Endothelial cell (in vitro differentiated cells): ENCODE results near the gene CASZ1. TPM values are rescaled to one million over a fixed set of nuclear protein-coding genes. Genes with fewer than 3 reads are reported as not detected.
A peak's percentile ranks its signal among the peaks of the same experiment; 100 is the strongest.

Experiments used
- DNase-seq: peaks from one replicate; pipeline ENCODE4 v3.0.0; 2021; ENCODE audit warnings: low spot score
- H3K27ac Mint-ChIP-seq: one replicate; pipeline ENCODE4 v1.8.0; 2021; ENCODE audit warnings: mixed read lengths, inconsistent platforms; ENCODE audit not compliant: unreplicated experiment
- H3K27me3 Mint-ChIP-seq: one replicate; pipeline ENCODE4 v1.8.0; 2021; ENCODE audit warnings: mild to moderate bottlenecking, moderate library complexity, mixed read lengths, inconsistent platforms; ENCODE audit not compliant: unreplicated experiment
- H3K36me3 Mint-ChIP-seq: one replicate; pipeline ENCODE4 v1.8.0; 2021; ENCODE audit warnings: mild to moderate bottlenecking, low read depth, mixed read lengths, inconsistent platforms; ENCODE audit not compliant: unreplicated experiment
- H3K4me1 Mint-ChIP-seq: one replicate; pipeline ENCODE4 v1.8.0; 2021; ENCODE audit warnings: mild to moderate bottlenecking, mixed read lengths, inconsistent platforms; ENCODE audit not compliant: unreplicated experiment
- H3K4me3 Mint-ChIP-seq: one replicate; pipeline ENCODE4 v1.8.0; 2021; ENCODE audit warnings: mild to moderate bottlenecking, mixed read lengths, inconsistent platforms; ENCODE audit not compliant: unreplicated experiment
- H3K9me3 Mint-ChIP-seq: one replicate; pipeline ENCODE4 v1.8.0; 2021; ENCODE audit warnings: mixed read lengths, inconsistent platforms; ENCODE audit not compliant: unreplicated experiment
- total RNA-seq: library from RNA; stranded (reverse); fragmentation: NEBNext Ultra II Directional; extraction: Animal tissue kit (Norgen Biotek cat#: 25700); gene quantifications from one replicate; pipeline ENCODE4 v1.2.1, GENCODE V29; 2021; ENCODE audit not compliant: unreplicated experiment
- TF ChIP-seq, protein P1 (sequence below): fragments of 200-600 bp; sonication (generic); IDR thresholded peaks from one replicate; pipeline ENCODE4 v1.5.0; 2021; ENCODE audit warnings: antibody characterized with exemption; ENCODE audit not compliant: unreplicated experiment

Gene CASZ1
- total RNA-seq, 1 donor from 2014 or later, result 6.3 TPM

GRCh38 chr1:10681296-10682107 lies 114.9 kb downstream of the CASZ1 start:
- no peaks in the 10 kb centered on the region for H3K9me3 Mint-ChIP-seq
- no peak for DNase-seq
- no peaks in the 10 kb centered on the region for H3K36me3 Mint-ChIP-seq
- TF ChIP-seq, protein P1, sequence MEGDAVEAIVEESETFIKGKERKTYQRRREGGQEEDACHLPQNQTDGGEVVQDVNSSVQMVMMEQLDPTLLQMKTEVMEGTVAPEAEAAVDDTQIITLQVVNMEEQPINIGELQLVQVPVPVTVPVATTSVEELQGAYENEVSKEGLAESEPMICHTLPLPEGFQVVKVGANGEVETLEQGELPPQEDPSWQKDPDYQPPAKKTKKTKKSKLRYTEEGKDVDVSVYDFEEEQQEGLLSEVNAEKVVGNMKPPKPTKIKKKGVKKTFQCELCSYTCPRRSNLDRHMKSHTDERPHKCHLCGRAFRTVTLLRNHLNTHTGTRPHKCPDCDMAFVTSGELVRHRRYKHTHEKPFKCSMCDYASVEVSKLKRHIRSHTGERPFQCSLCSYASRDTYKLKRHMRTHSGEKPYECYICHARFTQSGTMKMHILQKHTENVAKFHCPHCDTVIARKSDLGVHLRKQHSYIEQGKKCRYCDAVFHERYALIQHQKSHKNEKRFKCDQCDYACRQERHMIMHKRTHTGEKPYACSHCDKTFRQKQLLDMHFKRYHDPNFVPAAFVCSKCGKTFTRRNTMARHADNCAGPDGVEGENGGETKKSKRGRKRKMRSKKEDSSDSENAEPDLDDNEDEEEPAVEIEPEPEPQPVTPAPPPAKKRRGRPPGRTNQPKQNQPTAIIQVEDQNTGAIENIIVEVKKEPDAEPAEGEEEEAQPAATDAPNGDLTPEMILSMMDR, result no peak
- H3K27ac Mint-ChIP-seq, result no peak overlapping the region
- peaks cover 21% of the 10 kb centered on the region for H3K4me1 Mint-ChIP-seq
- H3K4me3 Mint-ChIP-seq, result no peak overlapping the region
- peaks cover 7% of the 10 kb centered on the region for H3K27me3 Mint-ChIP-seq

DNA sequence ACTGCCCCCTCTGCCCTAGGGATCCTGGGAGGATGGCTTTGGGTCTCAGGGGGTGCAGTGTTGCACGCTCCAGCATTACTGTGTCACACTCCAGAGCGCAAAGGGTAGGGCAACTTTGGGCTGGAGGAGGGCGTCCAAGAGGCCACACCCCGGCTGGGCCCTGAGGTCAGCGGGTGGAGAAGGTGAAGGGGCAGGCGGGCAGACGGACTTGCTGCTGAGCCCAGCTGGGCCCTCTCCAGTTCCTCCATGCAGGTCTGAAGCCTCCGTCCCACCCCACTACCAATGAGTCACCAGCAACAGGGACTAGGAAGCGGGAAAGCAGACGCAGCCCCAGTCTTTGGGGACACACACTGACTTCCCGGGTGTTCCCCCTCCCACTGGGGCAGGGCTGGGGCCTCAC lies 116.0 kb downstream of the CASZ1 start:
- no peak overlapping the region for H3K27ac Mint-ChIP-seq
- H3K9me3 Mint-ChIP-seq, result no peaks in the 10 kb centered on the region
- peaks cover 19% of the 10 kb centered on the region for H3K4me1 Mint-ChIP-seq
- no peak overlapping the region for H3K4me3 Mint-ChIP-seq
- peaks cover 4% of the 10 kb centered on the region for H3K27me3 Mint-ChIP-seq
- TF ChIP-seq, protein P1, result no peak
- H3K36me3 Mint-ChIP-seq, result no peaks in the 10 kb centered on the region
- DNase-seq, result no peak

DNA sequence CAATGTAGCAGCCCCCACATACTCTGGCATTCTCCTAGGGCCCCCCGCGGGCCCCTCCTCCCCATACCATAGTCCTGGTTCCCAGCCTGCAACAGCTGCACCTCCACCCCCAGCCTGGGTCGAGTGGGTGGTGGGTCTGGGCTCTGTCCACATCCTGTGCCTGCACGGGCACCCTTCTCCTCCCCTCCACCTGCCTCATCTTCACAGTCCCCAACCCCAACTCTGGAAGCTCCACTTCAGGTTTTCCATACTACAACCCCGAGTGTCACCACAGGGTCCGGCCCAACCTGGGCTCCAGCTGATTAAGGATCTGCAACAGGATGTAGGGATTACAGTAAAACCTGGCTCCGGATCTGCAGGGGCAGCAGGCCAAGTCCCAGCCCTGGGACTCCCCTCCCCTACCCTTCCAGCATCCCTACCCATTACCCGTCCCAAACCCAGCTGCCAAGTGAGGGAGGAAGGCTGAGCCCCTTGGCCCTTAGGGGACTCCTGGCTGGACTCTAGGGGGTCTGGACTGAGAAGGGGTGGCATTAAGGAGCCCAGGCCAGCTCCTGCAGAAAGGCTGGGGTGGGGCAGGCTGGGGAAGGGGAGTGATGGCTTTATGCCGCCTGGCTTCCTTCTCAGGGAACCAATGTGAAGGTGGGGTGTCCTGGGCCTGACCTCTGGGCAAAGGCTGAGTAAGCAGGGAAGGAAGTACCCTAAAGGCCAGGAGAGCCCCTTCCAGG lies 116.8 kb downstream of the CASZ1 start:
- no peaks in the 10 kb centered on the region for H3K9me3 Mint-ChIP-seq
- H3K4me1 Mint-ChIP-seq, result peaks cover 22% of the 10 kb centered on the region
- TF ChIP-seq, protein P1, result no peak
- H3K27me3 Mint-ChIP-seq, result peaks cover 8% of the 10 kb centered on the region
- DNase-seq, result peak; percentile 76
- no peaks in the 10 kb centered on the region for H3K36me3 Mint-ChIP-seq
- no peak overlapping the region for H3K27ac Mint-ChIP-seq
- H3K4me3 Mint-ChIP-seq, result no peak overlapping the region

GRCh38 chr1:10678852-10679251 lies 117.6 kb downstream of the CASZ1 start:
- no peaks in the 10 kb centered on the region for H3K36me3 Mint-ChIP-seq
- H3K4me3 Mint-ChIP-seq, result no peak overlapping the region
- TF ChIP-seq, protein P1, result no peak
- H3K27me3 Mint-ChIP-seq, result peaks cover 8% of the 10 kb centered on the region
- peaks cover 20% of the 10 kb centered on the region for H3K4me1 Mint-ChIP-seq
- no peak for DNase-seq
- H3K27ac Mint-ChIP-seq, result no peak overlapping the region
- no peaks in the 10 kb centered on the region for H3K9me3 Mint-ChIP-seq

DNA sequence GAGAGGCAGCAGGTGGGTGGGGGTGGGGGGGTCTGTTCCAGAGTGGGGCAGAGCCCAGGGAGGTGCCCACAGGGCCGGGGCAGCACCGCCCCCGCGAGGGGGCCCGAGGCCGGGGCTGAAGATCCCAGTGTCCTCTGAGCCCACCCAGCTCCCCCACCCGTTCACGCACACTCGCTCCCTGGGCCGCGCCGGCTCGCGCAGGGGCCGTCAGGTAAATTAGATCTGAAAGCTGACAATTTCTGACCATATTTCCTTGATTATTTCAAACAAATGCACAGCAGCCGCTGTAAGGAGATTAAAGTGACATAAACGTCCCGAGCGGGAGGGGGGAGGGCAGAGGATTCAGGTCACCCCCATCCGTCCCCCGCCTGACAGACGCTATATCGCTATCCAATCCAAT lies 118.0 kb downstream of the CASZ1 start:
- TF ChIP-seq, protein P1, result no peak
- H3K9me3 Mint-ChIP-seq, result no peaks in the 10 kb centered on the region
- H3K4me1 Mint-ChIP-seq, result peaks cover 16% of the 10 kb centered on the region
- no peak for DNase-seq
- no peak overlapping the region for H3K27ac Mint-ChIP-seq
- no peaks in the 10 kb centered on the region for H3K36me3 Mint-ChIP-seq
- peaks cover 6% of the 10 kb centered on the region for H3K27me3 Mint-ChIP-seq
- H3K4me3 Mint-ChIP-seq, result no peak overlapping the region
